LoVo (cell line): ENCODE data around the gene CAMTA1.

Experiments
- DNase-seq: peaks from one replicate; pipeline ENCODE4 v3.0.0-alpha.2; 2016; ENCODE audit warnings: low spot score

CAMTA1 gene

GRCh38 chr1:6979003-6979613, 193.9 kb downstream of the CAMTA1 start:
- no peak for DNase-seq

- DNase-seq = no peak
These were observed 196.3 kb downstream of the CAMTA1 start for GRCh38 chr1:6981595-6981994.

- no peak for DNase-seq
These were observed 197.2 kb downstream of the CAMTA1 start for GRCh38 chr1:6982443-6982842.

- no peak for DNase-seq
These were observed 197.6 kb downstream of the CAMTA1 start for GRCh38 chr1:6982860-6983259.

- DNase-seq = no peak
These were observed 199.3 kb downstream of the CAMTA1 start for GRCh38 chr1:6984536-6984935.

GRCh38 chr1:6984986-6985385, 199.7 kb downstream of the CAMTA1 start:
- no peak for DNase-seq

- no peak for DNase-seq
These were observed 200.5 kb downstream of the CAMTA1 start for GRCh38 chr1:6985549-6986276.

- DNase-seq = no peak
These were observed 201.0 kb downstream of the CAMTA1 start for GRCh38 chr1:6986281-6986680.

GRCh38 chr1:6987940-6988339, 202.7 kb downstream of the CAMTA1 start:
- no peak for DNase-seq

GRCh38 chr1:6988796-6989195, 203.5 kb downstream of the CAMTA1 start:
- no peak for DNase-seq

- DNase-seq = no peak
These were observed 204.2 kb downstream of the CAMTA1 start for GRCh38 chr1:6989212-6990159.

GRCh38 chr1:6991266-6991665, 206.0 kb downstream of the CAMTA1 start:
- DNase-seq = no peak

GRCh38 chr1:6995789-6996188, 210.5 kb downstream of the CAMTA1 start:
- no peak for DNase-seq

- DNase-seq = no peak
These were observed 211.1 kb downstream of the CAMTA1 start for GRCh38 chr1:6996371-6996770.

GRCh38 chr1:6996866-6997265, 211.6 kb downstream of the CAMTA1 start:
- no peak for DNase-seq

- DNase-seq = peak; percentile 61
These were observed 213.0 kb downstream of the CAMTA1 start for GRCh38 chr1:6998267-6998666.

- no peak for DNase-seq
These were observed 214.6 kb downstream of the CAMTA1 start for GRCh38 chr1:6999826-7000225.

- no peak for DNase-seq
These were observed 215.5 kb downstream of the CAMTA1 start for GRCh38 chr1:7000720-7001119.

- no peak for DNase-seq
These were observed 217.5 kb downstream of the CAMTA1 start for GRCh38 chr1:7002728-7003127.

GRCh38 chr1:7003676-7004075, 218.4 kb downstream of the CAMTA1 start:
- no peak for DNase-seq

- no peak for DNase-seq
These were observed 218.9 kb downstream of the CAMTA1 start for GRCh38 chr1:7004181-7004580.

GRCh38 chr1:7005762-7006161, 220.5 kb downstream of the CAMTA1 start:
- DNase-seq = no peak
